Loucy (cell line): ENCODE results near the gene SPEG.

Experiments
- H2AFZ ChIP-seq: fragments of 200-600 bp; sonication (generic); 2 replicates; pipeline ENCODE4 v1.6.0; 2016; ENCODE audit warnings: antibody characterized with exemption, mild to moderate bottlenecking, low read length, moderate library complexity
- H3F3A ChIP-seq: fragments of 200-600 bp; 2 replicates; pipeline ENCODE4 v1.6.0; 2016; ENCODE audit warnings: antibody characterized with exemption, low read depth, mild to moderate bottlenecking
- H3K27me3 ChIP-seq: fragments of 200-600 bp; sonication (generic); 2 replicates; pipeline ENCODE4 v1.6.1; 2014; ENCODE audit warnings: low read length, mild to moderate bottlenecking; ENCODE audit not compliant: insufficient read depth, poor library complexity, severe bottlenecking
- H3K36me3 ChIP-seq: fragments of 200-600 bp; sonication (generic); 2 replicates; pipeline ENCODE4 v1.6.1; 2016; ENCODE audit warnings: low read length; ENCODE audit not compliant: insufficient read depth
- H3K4me1 ChIP-seq: fragments of 200-600 bp; sonication (generic); 2 replicates; pipeline ENCODE4 v1.5.1; 2014; ENCODE audit warnings: low read length, mild to moderate bottlenecking; ENCODE audit not compliant: insufficient read depth, poor library complexity, severe bottlenecking
- H3K4me2 ChIP-seq: fragments of 200-600 bp; sonication (generic); 2 replicates; pipeline ENCODE4 v1.6.0; 2014; ENCODE audit warnings: antibody characterized with exemption, low read length, low read depth, mild to moderate bottlenecking; ENCODE audit not compliant: poor library complexity, severe bottlenecking
- H3K4me3 ChIP-seq: fragments of 200-600 bp; sonication (generic); 2 replicates; pipeline ENCODE4 v1.5.1; 2014; ENCODE audit warnings: low read length, mild to moderate bottlenecking, mixed read lengths; ENCODE audit not compliant: poor library complexity, severe bottlenecking
- H3K79me2 ChIP-seq: fragments of 200-600 bp; sonication (generic); 2 replicates; pipeline ENCODE4 v1.6.1; 2014; ENCODE audit warnings: low read length; ENCODE audit not compliant: insufficient read depth
- H3K9ac ChIP-seq: fragments of 200-600 bp; sonication (generic); 2 replicates; pipeline ENCODE4 v1.6.0; 2014; ENCODE audit warnings: mild to moderate bottlenecking, low read depth, low read length, moderate library complexity; ENCODE audit not compliant: poor library complexity, severe bottlenecking
- H3K9me2 ChIP-seq: fragments of 200-600 bp; sonication (generic); replicated peaks from 2 replicates; pipeline ENCODE4 v1.6.1; 2016; ENCODE audit warnings: low read depth, low read length, mixed read lengths
- H3K9me3 ChIP-seq: fragments of 200-600 bp; sonication (generic); 2 replicates; pipeline ENCODE4 v1.6.1; 2014; ENCODE audit warnings: mild to moderate bottlenecking, antibody characterized with exemption, low read length, low read depth; ENCODE audit not compliant: insufficient read depth
- H4K20me1 ChIP-seq: fragments of 200-600 bp; sonication (generic); 2 replicates; pipeline ENCODE4 v1.6.0; 2014; ENCODE audit warnings: antibody characterized with exemption, low read length, mild to moderate bottlenecking; ENCODE audit not compliant: insufficient read depth, poor library complexity, severe bottlenecking
- CTCF ChIP-seq: fragments of 200-600 bp; sonication (generic); conservative IDR thresholded peaks from 2 replicates; pipeline ENCODE4 v1.5.1; 2014; ENCODE audit warnings: mild to moderate bottlenecking, antibody characterized with exemption, low read length
- EZH2phosphoT487 ChIP-seq: fragments of 200-600 bp; IDR thresholded peaks from 2 replicates; pipeline ENCODE4 v1.6.1; 2018; ENCODE audit warnings: antibody characterized with exemption, mild to moderate bottlenecking, moderate library complexity, borderline replicate concordance

The SPEG gene

GRCh38 chr2:219386532-219387280 lies 47.9 kb upstream of the SPEG start:
- H3K27me3 ChIP-seq, result no peaks in the 10 kb centered on the region
- peak overlapping the region; percentile 95 for H2AFZ ChIP-seq
- H3K36me3 ChIP-seq, result peaks cover 10% of the 10 kb centered on the region; the same call in 1 of the 2 replicates
- TF ChIP-seq CTCF, result no peak
- no peak for TF ChIP-seq EZH2phosphoT487
- H3F3A ChIP-seq, result no peaks in the 10 kb centered on the region
- no peaks in the 10 kb centered on the region for H3K9me3 ChIP-seq
- peak overlapping the region; percentile 99 for H3K4me2 ChIP-seq
- H3K9me2 ChIP-seq, result no peaks in the 10 kb centered on the region
- H4K20me1 ChIP-seq, result peaks cover 10% of the 10 kb centered on the region
- peaks cover 18% of the 10 kb centered on the region for H3K4me1 ChIP-seq
- peak overlapping the region; percentile 100 for H3K4me3 ChIP-seq
- H3K9ac ChIP-seq, result peak overlapping the region; percentile 89
- peaks cover 23% of the 10 kb centered on the region for H3K79me2 ChIP-seq

- H3K36me3 ChIP-seq, result peaks cover 9% of the 10 kb centered on the region; the same call in 1 of the 2 replicates
- H3K9me3 ChIP-seq, result no peaks in the 10 kb centered on the region
- H3K9me2 ChIP-seq, result no peaks in the 10 kb centered on the region
- peak within 1 kb of the TSS; percentile 97 for H2AFZ ChIP-seq
- no peaks in the 10 kb centered on the region for H3F3A ChIP-seq
- no peaks in the 10 kb centered on the region for H3K27me3 ChIP-seq
- TF ChIP-seq CTCF, result no peak
- no peak for TF ChIP-seq EZH2phosphoT487
- peak within 1 kb of the TSS; percentile 99 for H3K4me2 ChIP-seq
- H3K4me3 ChIP-seq, result peak within 1 kb of the TSS; percentile 100
- peaks cover 23% of the 10 kb centered on the region for H3K79me2 ChIP-seq
- H3K4me1 ChIP-seq, result peaks cover 18% of the 10 kb centered on the region
- H3K9ac ChIP-seq, result peak within 1 kb of the TSS; percentile 89
- H4K20me1 ChIP-seq, result peaks cover 10% of the 10 kb centered on the region
These were observed 47.1 kb upstream of the SPEG start, which contains the start of gene DNPEP for GRCh38 chr2:219387306-219388120. TSS of gene DNPEP (minus strand) at chr2:219387912. CDS start at chr2:219387794, 118 bp downstream.

GRCh38 chr2:219388121-219388906 lies 46.3 kb upstream of the SPEG start:
- H3K27me3 ChIP-seq, result no peaks in the 10 kb centered on the region
- peaks cover 9% of the 10 kb centered on the region; the same call in 1 of the 2 replicates for H3K36me3 ChIP-seq
- no peaks in the 10 kb centered on the region for H3K9me2 ChIP-seq
- H3K4me3 ChIP-seq, result peak overlapping the region; percentile 73
- H3K9ac ChIP-seq, result peak overlapping the region; percentile 69
- no peaks in the 10 kb centered on the region for H3F3A ChIP-seq
- H2AFZ ChIP-seq, result peak overlapping the region; percentile 97
- H3K9me3 ChIP-seq, result no peaks in the 10 kb centered on the region
- TF ChIP-seq EZH2phosphoT487 (no peak), CTCF (peak; percentile 65)
- H3K4me2 ChIP-seq, result peak overlapping the region; percentile 83
- peaks cover 18% of the 10 kb centered on the region for H3K4me1 ChIP-seq
- H4K20me1 ChIP-seq, result peaks cover 10% of the 10 kb centered on the region
- peaks cover 23% of the 10 kb centered on the region for H3K79me2 ChIP-seq
